HG02981 (cell line): ENCODE results near the gene ANTKMT.
"Not testable (repeated sequence)": the region's sequence is repeated elsewhere in the genome, so short reads cannot be mapped to it uniquely, and the experiment has no call there.

Experiments
- ATAC-seq: cut with Tn5 transposase; IDR thresholded peaks from one replicate; pipeline ENCODE4 v1.9.1; 2021; ENCODE audit warnings: mild to moderate bottlenecking, moderate library complexity; ENCODE audit not compliant: unreplicated experiment

The ANTKMT gene

GRCh38 chr16:740459-740763 lies 19.5 kb downstream of the ANTKMT start:
- no peak for ATAC-seq

DNA sequence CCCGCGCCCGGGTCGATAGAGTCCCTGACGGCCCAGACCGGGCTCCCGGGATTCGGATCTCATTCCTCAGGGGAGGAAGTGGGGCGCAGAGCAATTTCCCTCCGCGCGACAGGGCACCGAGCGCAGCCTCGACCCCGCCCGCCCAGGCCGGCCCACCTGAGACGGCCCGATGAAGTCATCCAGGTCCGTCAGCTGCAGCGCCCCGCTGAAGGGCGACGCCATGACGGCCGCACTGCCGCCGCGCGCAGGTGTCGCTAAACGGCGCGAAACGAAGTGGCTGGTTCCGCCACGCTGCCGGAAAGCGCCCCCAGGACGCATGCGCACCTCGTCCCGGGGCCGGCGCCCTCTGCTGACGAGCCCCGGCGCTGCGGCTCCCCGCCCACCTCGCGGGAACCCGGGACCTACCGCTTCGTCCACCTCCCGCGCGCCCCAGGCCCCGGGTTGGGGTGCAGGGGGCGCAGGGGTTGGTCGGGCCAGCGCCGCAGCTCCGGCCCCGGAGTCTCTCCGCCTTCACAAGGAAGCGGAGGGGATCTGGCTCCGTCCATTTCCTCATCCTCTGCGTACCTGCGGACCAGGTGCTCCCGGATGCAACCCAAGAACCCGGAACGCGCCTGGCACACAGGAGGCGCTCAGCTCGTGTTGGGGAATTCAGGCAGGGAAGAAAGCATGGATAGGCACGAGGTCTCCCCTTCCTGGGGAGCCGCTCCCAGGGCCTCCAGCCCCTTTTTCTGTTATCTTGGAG lies 20.0 kb downstream of the ANTKMT start, which contains the start of gene CIAO3:
CIAO3 (minus strand) TSS at position 234 of the 742 bp plus-strand sequence; CDS start at position 222, 12 bp downstream.
- peak; percentile 79 for ATAC-seq

DNA sequence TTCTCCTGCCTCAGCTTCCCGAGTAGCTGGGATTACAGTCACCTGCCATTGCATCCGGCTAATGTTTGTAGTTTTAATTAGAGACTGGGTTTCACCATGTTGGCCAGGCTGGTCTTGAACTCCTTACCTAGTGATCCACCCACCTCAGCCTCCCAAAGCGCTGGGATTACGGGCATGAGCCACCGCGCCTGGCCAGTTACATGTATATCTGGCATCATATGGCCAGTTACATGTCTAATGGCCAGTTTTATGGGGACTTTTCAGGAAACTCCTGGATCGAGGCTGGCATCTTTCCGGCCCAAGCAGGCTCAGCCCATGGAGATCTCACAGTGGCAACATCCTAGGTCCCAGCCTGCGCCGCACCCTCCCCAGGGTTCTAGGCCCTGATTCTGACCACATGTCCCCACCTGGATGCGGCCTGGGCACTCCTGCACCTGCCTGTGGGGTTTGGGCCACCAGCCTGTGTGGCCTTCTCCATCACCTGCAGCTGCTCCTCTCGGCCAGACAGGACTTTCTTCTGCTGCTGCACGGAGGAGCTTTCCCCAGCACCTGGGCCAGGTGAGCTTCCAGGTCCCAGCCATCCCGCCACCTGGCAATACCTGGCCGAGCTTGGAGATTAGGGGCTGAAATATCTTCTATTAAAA lies 21.2 kb downstream of the ANTKMT start:
- no peak for ATAC-seq

DNA sequence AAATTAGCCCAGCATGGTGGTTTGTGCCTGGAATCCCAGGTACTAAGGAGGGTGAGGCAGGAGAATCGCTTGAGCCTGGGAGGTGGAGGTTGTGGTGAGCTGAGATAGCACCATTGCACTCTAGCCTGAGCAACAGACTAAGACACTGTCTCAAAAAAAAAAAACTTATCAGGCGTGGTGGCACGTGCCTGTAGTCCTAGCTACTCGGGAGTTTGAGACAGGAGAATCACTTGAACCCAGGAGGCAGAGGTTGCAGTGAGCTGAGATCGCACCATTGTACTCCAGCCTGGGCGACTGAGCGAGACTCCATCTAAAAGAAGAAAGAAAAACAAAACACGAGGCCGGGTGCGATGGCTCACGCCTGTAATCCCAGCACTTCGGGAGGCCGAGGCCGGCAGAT lies 21.9 kb downstream of the ANTKMT start:
- ATAC-seq = not testable (repeated sequence)

DNA sequence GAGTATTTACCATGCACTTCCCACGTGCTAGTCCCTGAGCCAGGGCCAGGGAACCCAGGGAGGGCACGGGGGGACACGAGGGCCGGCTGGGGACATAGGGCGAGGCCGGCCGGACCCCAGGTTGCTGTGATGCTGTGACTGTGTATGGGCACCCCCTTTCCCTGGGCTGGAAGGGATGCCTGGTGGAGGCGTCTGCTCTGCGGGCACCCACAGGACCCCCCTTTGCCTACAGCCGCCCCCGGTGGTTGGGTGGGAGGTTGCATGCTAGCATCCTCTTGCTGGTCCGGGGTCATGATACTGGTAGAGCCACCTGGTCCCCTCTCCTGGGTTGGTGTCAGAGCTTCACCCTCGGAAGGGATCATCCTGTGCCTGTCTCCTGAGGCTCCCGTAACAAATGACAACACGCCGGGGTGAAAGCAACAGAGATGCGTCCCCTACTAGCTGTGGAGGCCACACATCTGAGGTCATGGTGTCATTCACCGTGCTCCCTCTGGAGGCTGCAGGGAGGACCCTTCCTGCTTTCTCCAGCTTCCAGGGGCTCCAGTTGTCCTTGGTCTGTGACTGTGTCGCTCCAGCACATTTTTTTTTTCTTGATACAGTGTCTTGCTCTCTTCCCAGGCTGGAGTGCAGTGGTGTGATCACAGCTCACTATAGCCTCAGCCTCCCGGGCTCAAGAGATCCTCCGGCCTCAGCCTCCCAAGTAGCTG lies 23.0 kb downstream of the ANTKMT start:
- no peak for ATAC-seq

DNA sequence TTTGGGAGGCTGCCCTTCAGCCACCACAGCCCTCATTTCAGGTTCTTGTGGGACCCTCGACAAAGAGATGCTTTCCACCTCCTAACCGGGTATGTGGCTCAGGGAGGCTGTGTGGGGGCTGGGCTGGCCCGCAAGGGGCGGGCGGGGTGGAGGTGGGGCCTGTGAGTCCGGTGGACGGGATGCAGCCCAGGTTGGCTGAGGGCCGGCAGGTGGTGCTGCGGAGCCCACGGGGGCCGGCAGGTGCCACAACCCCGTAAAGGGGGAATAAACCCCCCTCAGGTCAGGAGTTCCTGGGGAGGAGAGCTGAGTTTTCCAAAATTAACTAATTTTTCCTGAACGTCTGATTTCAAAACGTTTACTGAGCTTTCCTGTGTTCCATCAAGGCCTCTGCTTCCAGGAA lies 24.8 kb downstream of the ANTKMT start:
- no peak for ATAC-seq

DNA sequence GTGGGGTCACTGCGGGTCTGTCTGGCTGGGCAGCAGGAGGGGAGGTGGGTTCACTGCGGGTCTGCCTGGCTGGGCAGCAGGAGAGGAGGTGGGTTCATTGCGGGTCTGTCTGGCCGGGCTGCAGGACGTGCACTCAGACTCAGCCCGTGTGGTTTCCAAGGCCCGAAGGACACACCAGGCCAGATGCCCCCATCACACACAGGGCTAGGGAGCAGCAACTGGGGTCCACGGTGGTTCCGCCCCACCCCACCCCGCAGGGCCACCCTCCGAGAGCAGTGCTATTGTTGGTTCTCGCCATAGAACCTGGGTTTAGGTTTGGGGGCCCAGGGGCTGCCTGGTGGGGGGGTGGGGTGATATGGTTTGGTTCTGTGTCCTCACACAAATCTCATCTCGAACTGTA lies 25.7 kb downstream of the ANTKMT start:
- ATAC-seq = no peak

- no peak for ATAC-seq
These were observed 27.2 kb downstream of the ANTKMT start for GRCh38 chr16:747978-748746.

DNA sequence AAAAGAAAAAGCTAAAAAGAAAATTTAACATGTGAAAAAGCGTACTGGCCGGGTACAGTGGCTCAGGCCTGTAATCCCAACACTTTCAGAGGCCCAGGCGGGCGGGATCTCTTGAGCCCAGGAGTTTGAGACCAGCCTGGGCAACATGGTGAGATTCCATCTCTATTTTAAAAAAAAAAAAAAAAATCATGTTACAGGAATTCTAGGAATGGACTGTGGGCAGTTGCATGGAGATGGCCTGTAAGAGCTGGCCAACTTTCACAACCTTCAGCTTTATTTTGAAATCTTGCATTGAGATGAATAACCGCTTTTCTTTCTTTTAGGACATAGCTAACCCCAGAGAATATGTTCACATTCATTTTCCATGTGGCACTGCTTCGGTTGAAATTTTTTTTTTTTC lies 28.1 kb downstream of the ANTKMT start:
- ATAC-seq = no peak

GRCh38 chr16:750485-750884 lies 29.5 kb downstream of the ANTKMT start:
- no peak for ATAC-seq

DNA sequence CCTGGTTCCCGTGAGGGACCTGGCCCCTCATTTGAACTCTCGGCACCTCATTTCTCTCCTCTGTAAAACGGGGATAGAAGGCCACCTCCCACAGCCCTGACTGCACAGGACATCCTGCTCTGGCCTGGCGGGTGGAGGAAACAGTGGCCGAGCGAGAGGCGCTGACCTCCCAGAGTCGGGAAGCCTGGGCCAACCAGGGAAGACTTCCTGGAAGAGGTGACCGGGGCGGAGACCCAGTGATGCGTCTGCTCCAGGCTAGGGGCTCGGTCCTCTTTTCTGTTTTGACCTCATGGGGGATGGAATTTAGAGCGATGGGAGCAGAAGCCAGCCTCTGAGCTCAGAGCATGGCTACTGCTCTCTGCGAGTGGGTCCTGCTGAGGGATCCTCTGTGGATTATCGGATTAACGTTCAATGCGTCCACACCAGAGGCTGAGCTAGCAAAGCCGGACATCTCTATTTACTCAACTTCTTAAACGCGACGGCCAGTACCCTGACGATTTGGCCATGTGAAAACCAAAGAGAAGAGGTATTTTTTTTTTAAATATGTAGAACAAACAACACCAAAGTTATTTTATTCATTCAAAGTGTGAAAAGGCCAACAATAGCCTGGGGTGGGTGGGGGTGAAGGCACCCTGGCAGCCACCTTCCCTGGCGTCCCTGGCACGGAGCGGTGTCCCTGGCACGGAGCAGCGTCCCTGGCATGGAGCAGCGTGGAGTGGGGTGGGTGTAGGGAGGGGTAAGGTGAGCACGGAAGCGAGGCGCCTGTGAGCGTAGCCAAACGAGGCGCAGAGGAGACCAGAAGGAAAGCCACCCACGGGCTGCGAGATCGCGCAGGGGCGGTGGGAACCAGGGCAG lies 30.4 kb downstream of the ANTKMT start:
- no peak for ATAC-seq

- ATAC-seq = no peak
These were observed 31.0 kb downstream of the ANTKMT start for GRCh38 chr16:752007-752312.

GRCh38 chr16:754121-754607 lies 33.2 kb downstream of the ANTKMT start:
- not testable (repeated sequence) for ATAC-seq

DNA sequence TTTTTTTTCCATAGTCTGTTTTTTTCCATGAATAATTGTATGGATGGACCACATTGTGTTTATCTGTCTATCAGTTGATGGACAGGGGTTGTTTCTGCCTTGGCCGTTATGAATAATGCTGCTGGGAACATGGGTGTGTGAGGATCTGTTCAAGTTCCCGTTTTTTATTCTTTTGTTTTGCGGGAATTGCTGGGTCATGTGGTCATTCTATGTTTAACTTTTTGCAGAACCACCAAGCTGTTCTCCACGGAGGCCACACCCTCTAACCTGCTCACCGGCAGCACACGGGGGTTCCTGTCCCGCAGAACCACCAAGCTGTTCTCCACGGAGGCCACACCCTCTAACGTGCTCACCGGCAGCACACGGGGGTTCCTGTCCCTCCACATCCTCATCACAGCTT lies 33.7 kb downstream of the ANTKMT start:
- no peak for ATAC-seq

GRCh38 chr16:756428-756827 lies 35.5 kb downstream of the ANTKMT start:
- ATAC-seq = no peak

DNA sequence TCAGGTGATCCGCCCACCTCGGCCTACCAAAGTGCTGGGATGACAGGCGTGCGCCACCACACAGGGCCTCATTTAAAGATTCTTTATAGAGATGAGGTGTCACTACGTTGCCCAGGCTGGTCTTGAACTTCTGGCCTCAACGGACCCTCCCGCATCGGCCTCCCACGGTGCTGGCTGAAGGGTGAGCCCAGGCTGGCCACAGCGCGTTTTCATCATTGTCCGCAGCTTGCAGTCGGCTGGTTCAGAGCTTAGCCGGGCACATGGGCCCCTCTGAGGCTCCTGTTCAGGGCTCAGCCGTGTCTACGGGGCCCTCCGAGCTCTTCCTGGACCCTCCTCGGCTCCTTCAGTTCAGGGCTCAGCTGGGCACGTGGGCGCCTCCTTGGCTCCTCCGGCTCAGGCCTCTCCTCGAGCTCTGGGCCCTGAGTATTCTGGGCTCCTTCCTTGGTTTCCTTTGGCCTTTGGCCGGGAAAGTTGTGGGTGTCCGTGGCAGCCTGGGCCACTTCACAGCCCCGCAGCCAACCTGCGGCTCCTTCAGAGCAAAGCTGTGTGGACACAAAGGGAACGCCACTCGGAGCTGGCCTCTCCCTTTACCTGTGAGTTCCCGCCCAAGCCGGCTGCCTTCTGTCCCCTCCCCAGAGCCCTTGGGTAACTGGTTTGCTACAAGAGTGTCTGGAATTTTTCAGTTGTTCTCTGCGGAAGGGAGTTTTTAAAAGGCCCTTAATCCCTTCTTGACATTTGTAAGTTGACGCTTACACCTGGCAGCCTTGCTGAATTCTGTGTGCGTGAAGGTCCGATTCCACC lies 38.4 kb downstream of the ANTKMT start:
- ATAC-seq = no peak

DNA sequence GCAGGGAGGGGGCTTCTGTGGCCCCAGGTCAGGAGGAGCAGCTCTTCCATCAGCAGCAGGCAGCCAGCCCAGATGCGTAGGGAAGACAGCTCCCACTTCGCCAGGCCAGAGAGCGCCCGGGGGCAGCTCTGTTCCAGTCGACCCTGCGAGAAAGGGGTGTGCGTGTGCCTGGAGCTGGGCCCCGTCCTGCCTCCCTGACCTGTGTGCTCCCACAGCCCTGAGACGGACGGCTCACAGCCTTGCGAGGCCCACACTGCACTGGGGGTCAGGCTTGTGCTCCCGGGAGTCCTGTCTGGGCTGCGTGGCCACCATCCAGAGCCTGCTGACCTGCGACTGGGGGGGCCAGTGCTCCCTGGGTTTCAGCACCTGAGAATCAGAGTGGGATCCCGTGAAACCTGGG lies 39.1 kb downstream of the ANTKMT start:
- no peak for ATAC-seq

DNA sequence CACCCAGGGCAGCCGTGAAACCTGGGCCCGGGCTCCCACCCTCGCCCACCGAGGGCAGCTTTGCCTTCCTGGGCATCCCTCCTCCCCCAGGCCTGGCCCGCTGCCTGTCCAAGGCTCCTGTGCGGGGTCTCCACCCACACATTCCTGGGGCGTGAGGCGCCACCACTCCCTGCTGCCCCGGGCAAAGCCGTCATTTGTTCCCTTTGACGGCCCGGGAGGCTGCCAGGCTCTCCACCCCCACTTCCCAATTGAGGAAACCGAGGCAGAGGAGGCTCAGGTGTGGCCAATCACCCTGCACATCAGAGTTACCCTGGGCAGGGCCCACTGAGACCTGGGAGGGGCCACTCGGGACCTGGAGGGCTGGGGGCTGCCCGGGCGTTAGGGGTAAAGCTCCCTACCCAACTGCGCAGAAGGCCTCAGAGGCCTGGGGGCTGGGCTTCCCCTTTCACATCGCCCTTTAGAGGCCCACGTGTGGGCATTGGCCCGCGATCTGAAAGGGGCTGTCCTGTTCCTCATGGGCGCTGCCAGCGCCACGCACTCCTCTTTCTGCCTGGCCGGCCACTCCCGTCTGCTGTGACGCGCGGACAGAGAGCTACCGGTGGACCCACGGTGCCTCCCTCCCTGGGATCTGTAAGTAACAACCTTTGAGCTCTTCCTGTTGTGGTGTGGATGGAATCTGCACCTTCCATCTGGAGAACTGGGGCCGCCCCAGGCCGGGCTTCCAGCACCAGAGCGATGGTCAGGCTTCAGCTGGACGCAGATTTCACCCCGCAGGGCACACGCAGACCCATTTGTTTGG lies 39.8 kb downstream of the ANTKMT start, which contains the start of gene MSLN:
MSLN (plus strand) TSS at position 190 of the 799 bp plus-strand sequence. CDS start 1,947 bp downstream, outside the sequence.
- no peak for ATAC-seq
